Osteocyte (in vitro differentiated cells): ENCODE results near the gene TXNDC2. TPM values are rescaled to one million over a fixed set of nuclear protein-coding genes. Genes with fewer than 3 reads are reported as not detected.

Experiments
- DNase-seq: peaks from one replicate; pipeline ENCODE4 v3.0.0; 2021; ENCODE audit warnings: mixed read lengths; ENCODE audit not compliant: unreplicated experiment; ENCODE audit errors: extremely low spot score
- H3K27ac Mint-ChIP-seq: one replicate; pipeline ENCODE4 v1.8.0; 2021; ENCODE audit warnings: mild to moderate bottlenecking, mixed read lengths; ENCODE audit not compliant: unreplicated experiment
- H3K27me3 Mint-ChIP-seq: one replicate; pipeline ENCODE4 v1.8.0; 2021; ENCODE audit warnings: mixed read lengths; ENCODE audit not compliant: unreplicated experiment
- H3K36me3 Mint-ChIP-seq: one replicate; pipeline ENCODE4 v1.8.0; 2021; ENCODE audit warnings: mixed read lengths; ENCODE audit not compliant: unreplicated experiment
- H3K4me1 Mint-ChIP-seq: one replicate; pipeline ENCODE4 v1.8.0; 2021; ENCODE audit warnings: mixed read lengths; ENCODE audit not compliant: unreplicated experiment
- H3K4me3 Mint-ChIP-seq: one replicate; pipeline ENCODE4 v1.8.0; 2021; ENCODE audit warnings: mild to moderate bottlenecking, moderate library complexity, mixed read lengths; ENCODE audit not compliant: unreplicated experiment
- H3K9me3 Mint-ChIP-seq: one replicate; pipeline ENCODE4 v1.8.0; 2021; ENCODE audit warnings: mixed read lengths; ENCODE audit not compliant: unreplicated experiment
- total RNA-seq: library from RNA; stranded (reverse); gene quantifications from 2 replicates; pipeline ENCODE4 v1.2.1, GENCODE V29; 2021
- TF ChIP-seq, protein P1 (sequence below): fragments of 200-600 bp; sonication (generic); IDR thresholded peaks from 2 replicates; pipeline ENCODE4 v1.5.0; 2021; ENCODE audit warnings: antibody characterized with exemption, mild to moderate bottlenecking, moderate library complexity

The TXNDC2 gene
- total RNA-seq, 1 donor from 2014 or later: 0.11 TPM

DNA sequence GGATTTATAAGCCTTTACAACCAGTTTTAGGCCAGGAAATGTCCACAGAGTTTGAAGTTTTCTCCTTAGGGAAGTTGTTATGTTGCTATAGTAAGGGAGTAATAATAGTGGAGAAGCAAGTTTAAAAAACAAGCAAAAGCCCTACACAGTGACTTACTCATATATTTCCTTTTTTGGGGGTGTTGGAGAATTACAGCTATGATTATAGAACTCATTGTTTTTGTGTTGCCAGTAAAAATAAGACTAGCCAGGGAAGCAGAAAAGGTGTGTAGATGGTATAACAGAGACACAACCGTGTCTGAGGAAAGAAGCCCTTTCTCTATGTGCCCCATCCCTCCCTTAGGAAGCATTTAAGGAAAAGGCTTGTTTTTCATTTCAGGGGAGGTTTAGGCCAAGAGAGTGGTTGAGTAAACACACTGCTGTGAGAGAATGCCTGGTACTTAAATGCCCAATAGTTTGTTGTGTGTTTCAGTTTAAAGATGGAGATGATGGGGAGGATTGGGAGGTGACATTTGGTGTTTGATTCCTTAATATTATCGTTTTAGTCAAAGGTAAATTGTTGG lies 30.4 kb downstream of the TXNDC2 start:
- H3K4me1 Mint-ChIP-seq: peaks cover 24% of the 10 kb centered on the region
- no peak for DNase-seq
- peak overlapping the region; percentile 79 for H3K4me3 Mint-ChIP-seq
- H3K27me3 Mint-ChIP-seq: no peaks in the 10 kb centered on the region
- no peaks in the 10 kb centered on the region for H3K36me3 Mint-ChIP-seq
- TF ChIP-seq, protein P1, sequence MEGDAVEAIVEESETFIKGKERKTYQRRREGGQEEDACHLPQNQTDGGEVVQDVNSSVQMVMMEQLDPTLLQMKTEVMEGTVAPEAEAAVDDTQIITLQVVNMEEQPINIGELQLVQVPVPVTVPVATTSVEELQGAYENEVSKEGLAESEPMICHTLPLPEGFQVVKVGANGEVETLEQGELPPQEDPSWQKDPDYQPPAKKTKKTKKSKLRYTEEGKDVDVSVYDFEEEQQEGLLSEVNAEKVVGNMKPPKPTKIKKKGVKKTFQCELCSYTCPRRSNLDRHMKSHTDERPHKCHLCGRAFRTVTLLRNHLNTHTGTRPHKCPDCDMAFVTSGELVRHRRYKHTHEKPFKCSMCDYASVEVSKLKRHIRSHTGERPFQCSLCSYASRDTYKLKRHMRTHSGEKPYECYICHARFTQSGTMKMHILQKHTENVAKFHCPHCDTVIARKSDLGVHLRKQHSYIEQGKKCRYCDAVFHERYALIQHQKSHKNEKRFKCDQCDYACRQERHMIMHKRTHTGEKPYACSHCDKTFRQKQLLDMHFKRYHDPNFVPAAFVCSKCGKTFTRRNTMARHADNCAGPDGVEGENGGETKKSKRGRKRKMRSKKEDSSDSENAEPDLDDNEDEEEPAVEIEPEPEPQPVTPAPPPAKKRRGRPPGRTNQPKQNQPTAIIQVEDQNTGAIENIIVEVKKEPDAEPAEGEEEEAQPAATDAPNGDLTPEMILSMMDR: no peak
- H3K9me3 Mint-ChIP-seq: no peaks in the 10 kb centered on the region
- H3K27ac Mint-ChIP-seq: peak overlapping the region; percentile 85

DNA sequence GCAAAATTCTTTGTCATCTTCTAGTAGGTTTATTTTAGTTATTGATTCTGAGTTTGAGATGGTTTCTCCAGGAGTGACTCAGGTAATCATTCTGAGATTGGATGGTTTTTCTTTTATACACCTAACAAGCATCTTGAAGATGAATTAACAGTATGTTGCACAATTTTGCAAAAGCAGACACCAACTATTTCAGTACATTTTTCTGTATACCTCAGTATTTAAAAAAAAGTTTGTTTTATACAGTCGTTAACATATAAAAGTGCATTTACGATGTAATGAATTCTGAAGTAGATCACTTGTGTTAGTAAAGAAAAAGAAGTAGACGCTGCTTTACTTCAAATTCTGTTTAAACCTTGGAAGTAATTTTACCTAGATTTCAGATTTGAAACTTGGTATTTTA lies 31.0 kb downstream of the TXNDC2 start:
- H3K4me3 Mint-ChIP-seq: no peak overlapping the region
- H3K27me3 Mint-ChIP-seq: no peaks in the 10 kb centered on the region
- no peak for DNase-seq
- H3K36me3 Mint-ChIP-seq: no peaks in the 10 kb centered on the region
- TF ChIP-seq, protein P1: no peak
- H3K4me1 Mint-ChIP-seq: peaks cover 24% of the 10 kb centered on the region
- H3K27ac Mint-ChIP-seq: peak overlapping the region; percentile 85
- no peaks in the 10 kb centered on the region for H3K9me3 Mint-ChIP-seq

DNA sequence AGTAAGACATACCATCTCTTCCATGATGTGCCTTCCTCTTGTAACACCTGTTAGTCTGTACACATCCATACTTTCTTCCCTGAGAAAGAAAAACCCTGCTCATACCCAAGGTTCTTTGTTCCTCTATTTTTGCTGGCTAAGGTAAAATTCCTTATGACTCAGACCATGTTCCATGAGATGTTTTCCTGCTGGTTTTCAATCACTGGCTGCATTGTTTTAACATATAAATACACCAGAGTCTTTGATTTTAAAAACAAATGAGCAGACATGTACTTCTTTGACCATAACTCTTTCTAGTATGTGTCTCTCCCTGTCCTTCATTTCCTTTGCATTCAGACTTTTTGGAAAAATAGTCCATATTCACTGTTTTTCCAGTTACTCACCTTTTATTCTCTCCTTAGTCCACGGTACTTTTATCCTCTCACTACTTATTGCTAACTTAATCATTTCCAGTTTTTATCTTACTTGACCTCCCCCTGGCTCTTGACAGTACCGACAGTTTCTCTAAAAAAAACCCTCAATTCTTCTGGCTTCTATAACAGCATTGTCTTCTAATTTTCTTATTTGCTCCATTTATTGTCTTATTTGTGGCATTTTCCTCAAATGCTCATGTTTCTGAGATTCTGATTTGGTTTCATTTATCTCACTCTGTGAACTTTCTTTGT lies 32.4 kb downstream of the TXNDC2 start:
- Mint-ChIP-seq H3K27me3 (no peaks in the 10 kb centered on the region), H3K4me1 (peaks cover 25% of the 10 kb centered on the region), H3K9me3 (no peaks in the 10 kb centered on the region), H3K27ac (no peak overlapping the region), H3K4me3 (no peak overlapping the region), H3K36me3 (no peaks in the 10 kb centered on the region)
- TF ChIP-seq, protein P1: no peak
- no peak for DNase-seq

DNA sequence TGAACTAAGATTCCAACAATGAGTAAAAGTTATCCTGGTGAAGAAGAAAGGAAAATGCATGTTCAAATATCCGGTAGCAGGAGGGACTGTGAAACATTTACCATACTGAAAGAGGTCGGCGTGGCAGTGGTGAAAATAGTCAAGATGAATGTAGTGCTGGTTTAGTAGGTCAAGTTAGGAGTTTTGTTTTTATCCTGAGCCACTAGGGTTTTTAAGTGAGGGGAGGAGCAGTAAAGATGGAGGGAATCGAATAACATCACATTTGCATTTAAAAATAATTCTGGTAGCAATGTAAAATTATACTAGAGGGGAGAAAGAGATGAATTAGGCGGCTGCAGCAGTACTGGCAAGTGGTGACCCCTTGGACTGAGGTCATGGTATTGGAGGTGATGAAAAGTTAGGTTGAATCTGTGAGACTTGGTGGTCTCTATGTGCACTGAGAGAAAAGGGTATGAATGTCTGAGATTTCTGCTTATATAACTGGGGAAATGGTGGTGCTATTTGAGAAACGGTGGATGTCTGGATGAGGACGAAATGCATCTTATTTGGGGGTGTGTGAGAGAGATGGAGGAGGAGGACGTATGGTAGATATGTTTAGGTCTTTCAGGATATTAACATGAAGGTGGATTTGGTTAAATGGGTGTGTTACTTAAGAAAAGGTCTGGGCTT lies 33.9 kb downstream of the TXNDC2 start:
- TF ChIP-seq, protein P1: no peak
- no peaks in the 10 kb centered on the region for H3K36me3 Mint-ChIP-seq
- no peak for DNase-seq

DNA sequence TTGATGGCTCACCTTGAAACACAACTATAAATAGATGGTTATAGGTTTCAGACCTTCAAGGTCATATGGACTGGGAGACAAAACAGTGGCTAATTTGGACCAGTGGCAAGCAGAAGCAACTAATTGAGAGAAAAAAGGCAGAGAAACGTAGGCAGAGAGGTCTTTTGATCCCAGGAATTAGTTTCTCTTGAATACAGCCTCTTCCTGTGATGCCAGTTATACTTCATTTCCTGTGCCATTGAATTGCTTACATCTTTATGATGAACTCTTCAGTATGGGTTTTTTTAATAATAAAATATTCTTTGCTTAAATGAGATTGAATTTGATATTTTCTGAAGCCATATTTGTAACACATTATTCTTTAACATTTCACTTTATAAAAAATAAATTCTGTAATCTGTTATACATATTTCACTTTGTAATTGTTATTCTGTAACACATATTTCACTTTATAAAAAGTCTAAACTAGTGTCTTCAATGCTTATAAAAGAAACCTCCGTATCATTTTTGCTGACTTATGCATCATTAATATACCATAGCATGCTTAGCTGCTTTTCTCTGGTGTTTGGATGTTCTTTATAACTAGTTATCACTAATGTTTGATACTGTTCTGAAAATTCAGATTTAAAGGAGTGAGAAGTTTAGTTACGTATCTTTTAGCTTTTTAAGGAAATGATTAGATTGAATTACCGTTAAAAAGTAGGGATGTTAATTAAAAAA lies 37.0 kb downstream of the TXNDC2 start:
- Mint-ChIP-seq H3K4me3 (no peak overlapping the region), H3K27me3 (no peaks in the 10 kb centered on the region), H3K36me3 (no peaks in the 10 kb centered on the region), H3K9me3 (no peaks in the 10 kb centered on the region), H3K4me1 (peaks cover 45% of the 10 kb centered on the region), H3K27ac (no peak overlapping the region)
- TF ChIP-seq, protein P1: no peak
- no peak for DNase-seq

More for the DNA sequence above, 33.9 kb downstream of the TXNDC2 start:
- no peaks in the 10 kb centered on the region for H3K9me3 Mint-ChIP-seq
- H3K4me3 Mint-ChIP-seq: no peak overlapping the region
- no peaks in the 10 kb centered on the region for H3K27me3 Mint-ChIP-seq
- no peak overlapping the region for H3K27ac Mint-ChIP-seq
- peaks cover 38% of the 10 kb centered on the region for H3K4me1 Mint-ChIP-seq
